ENCODE measurements around the gene NFKB1.

GRCh38 chr4:102493794-102494193, 7.4 kb upstream of the NFKB1 start:
- no peak for TF ChIP-seq TBP (optimal IDR thresholded peaks at IDR 0.05; ENCODE audit: low read depth, low read length)
- TF ChIP-seq, protein P1, sequence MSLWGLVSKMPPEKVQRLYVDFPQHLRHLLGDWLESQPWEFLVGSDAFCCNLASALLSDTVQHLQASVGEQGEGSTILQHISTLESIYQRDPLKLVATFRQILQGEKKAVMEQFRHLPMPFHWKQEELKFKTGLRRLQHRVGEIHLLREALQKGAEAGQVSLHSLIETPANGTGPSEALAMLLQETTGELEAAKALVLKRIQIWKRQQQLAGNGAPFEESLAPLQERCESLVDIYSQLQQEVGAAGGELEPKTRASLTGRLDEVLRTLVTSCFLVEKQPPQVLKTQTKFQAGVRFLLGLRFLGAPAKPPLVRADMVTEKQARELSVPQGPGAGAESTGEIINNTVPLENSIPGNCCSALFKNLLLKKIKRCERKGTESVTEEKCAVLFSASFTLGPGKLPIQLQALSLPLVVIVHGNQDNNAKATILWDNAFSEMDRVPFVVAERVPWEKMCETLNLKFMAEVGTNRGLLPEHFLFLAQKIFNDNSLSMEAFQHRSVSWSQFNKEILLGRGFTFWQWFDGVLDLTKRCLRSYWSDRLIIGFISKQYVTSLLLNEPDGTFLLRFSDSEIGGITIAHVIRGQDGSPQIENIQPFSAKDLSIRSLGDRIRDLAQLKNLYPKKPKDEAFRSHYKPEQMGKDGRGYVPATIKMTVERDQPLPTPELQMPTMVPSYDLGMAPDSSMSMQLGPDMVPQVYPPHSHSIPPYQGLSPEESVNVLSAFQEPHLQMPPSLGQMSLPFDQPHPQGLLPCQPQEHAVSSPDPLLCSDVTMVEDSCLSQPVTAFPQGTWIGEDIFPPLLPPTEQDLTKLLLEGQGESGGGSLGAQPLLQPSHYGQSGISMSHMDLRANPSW (CRISPR knock-in tag; IDR thresholded peaks at IDR 0.05), result no peak
- TF ChIP-seq GTF2A2 (tag; IDR thresholded peaks at IDR 0.05), result no peak
- no peak for TF ChIP-seq ZNF354B (CRISPR knock-in tag; IDR thresholded peaks at IDR 0.05)
- TF ChIP-seq ETS2 (tag; IDR thresholded peaks at IDR 0.05; ENCODE audit: borderline replicate concordance, poor library complexity, severe bottlenecking), result no peak
- no peak for TF ChIP-seq EP300 (IDR thresholded peaks at IDR 0.05; ENCODE audit: low read length)
- TF ChIP-seq ZNF766 (CRISPR knock-in tag; conservative IDR thresholded peaks at IDR 0.05), result no peak
- no peak for TF ChIP-seq TEAD4 (IDR thresholded peaks at IDR 0.05; ENCODE audit: low read length)
- no peak for TF ChIP-seq TEAD4 (CRISPR knock-in tag; IDR thresholded peaks at IDR 0.05; ENCODE audit: borderline replicate concordance)
- no peak for TF ChIP-seq CTCF (IDR thresholded peaks at IDR 0.05 in 2 of 3, conservative IDR thresholded peaks at IDR 0.05 in 1 of 3; ENCODE audit: insufficient read depth in 2 of 3, low read depth in 1 of 3, low read length in 3 of 3)
- TF ChIP-seq KAT2B (IDR thresholded peaks at IDR 0.05; ENCODE audit: low read depth, low read length), result no peak
- no peak for TF ChIP-seq CC2D1A (IDR thresholded peaks at IDR 0.05)
- no peak for TF ChIP-seq BRD9 (IDR thresholded peaks at IDR 0.05; ENCODE audit: low read depth, partially characterized antibody)
- no peak for TF ChIP-seq SNRNP70 (optimal IDR thresholded peaks at IDR 0.05; ENCODE audit: low read depth, low read length)

Measured in K562 (cell line).